ENCODE measurements around the gene FRS3. TPM values are rescaled to one million over a fixed set of nuclear protein-coding genes. Genes with fewer than 3 reads are reported as not detected.

FRS3 gene
- total and polyA plus RNA-seq, 8 donors = 5.3 to 10.9 (median 9.0) TPM

DNA sequence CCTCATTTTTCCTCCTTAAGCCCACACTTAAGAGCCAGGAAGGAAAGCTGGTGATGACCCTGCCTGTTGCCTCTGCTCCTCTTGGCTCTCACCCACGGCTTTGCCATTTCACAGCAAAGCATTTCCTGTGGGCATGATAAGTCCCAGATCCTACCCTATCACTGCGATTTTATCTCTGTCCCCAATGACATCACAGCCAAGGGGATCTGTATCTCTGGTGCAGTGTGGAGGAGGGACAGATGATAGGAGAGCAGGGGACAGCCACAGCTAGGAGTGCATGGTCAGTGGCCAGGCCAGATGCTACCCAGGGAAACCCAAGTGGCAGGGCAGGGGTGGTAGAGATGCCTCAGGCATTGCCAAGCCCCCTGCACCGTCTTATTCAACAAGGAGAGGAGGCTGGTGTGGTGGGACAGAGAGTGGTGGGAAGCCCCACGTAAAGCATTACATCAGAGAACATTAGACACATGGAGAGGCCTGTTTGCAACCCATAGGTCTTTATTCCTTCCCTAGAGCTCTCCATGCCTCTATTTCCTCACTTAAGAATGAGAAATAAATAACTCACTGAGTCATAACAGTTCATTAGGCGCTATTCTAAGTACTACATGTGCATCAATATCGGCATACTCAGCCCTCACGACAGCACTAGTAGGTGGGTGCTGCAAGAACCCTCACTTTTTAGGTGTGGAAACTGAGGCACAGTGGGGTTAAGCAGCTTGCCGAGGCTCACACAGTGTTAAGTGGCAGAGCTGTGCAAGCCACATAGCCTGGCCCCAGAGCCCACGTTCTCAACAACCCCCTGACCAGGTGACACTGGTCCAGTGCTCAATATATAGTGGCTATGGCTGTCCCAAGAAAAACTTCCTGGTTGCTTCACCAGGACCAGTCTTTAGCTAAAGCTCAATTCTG is 48.9 kb downstream of the FRS3 start:
- ATAC-seq = no peak
- DNase-seq = no peak
- H3K9me3 ChIP-seq = no peaks in the 10 kb centered on the region
- no peak overlapping the region for H3K27ac ChIP-seq
- H3K36me3 ChIP-seq = peaks cover 0 to 5% of the 10 kb centered on the region in 2 donors
- intact Hi-C loops (cut with DNase I) = no loop called here
- no peak for TF ChIP-seq CTCF (IDR thresholded peaks at IDR 0.05)
- no peaks in the 10 kb centered on the region for H3K27me3 ChIP-seq
- peaks cover 10 to 81% of the 10 kb centered on the region in 2 donors for H3K4me1 ChIP-seq
- H3K4me3 ChIP-seq = no peak overlapping the region

DNA sequence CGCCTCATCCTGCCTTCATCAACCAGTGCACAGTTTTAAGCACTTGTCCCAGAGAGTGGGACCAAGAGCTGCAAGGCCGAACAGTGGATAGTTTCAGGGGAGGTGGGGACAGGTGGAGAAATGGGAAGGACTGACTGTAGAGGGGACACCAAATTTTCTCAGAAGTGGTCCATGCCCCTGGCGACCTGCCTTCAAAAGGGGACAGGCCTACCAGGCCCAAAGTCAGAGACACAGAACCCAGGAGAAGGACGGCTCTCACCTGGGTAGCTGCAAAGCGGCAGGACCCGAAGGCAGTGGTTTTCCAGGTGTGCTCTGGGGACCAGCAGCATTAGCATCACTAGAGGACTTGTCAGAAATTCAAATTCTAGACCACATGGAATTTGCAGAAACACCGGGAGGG is 50.1 kb downstream of the FRS3 start:
- no peak for TF ChIP-seq CTCF (IDR thresholded peaks at IDR 0.05)

DNA sequence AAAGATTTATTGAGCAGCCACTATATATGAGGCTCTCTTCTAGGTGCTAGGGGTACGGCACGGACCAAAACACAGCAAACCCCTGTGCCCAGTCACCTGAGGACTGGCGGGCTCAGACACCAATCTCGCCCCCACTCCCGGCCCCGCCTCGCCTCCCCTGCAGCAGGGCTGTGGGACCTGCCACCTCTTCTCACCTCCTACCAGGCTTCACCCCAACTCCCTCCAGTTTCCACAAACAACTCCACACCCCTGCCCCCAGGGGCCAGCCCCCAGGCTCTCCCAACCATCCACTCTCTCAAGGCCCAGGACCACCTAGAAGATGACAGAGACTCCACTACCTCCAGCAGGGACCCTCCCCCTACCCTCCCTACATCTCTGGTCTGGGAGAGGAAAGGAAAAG is 50.7 kb downstream of the FRS3 start:
- intact Hi-C loops (cut with DNase I) = no loop called here
- H3K36me3 ChIP-seq = peaks cover 0 to 5% of the 10 kb centered on the region in 2 donors
- no peak overlapping the region for H3K27ac ChIP-seq
- no peak for TF ChIP-seq CTCF (IDR thresholded peaks at IDR 0.05)
- H3K4me3 ChIP-seq = no peak overlapping the region
- no peaks in the 10 kb centered on the region for H3K9me3 ChIP-seq
- DNase-seq (peak in 1 of 4 donors; percentile 41), ATAC-seq (no peak)
- H3K27me3 ChIP-seq = no peaks in the 10 kb centered on the region
- H3K4me1 ChIP-seq = peaks cover 20 to 97% of the 10 kb centered on the region in 2 donors

More for the DNA sequence above, 50.1 kb downstream of the FRS3 start:
- Histone ChIP-seq H3K36me3 (peaks cover 0 to 5% of the 10 kb centered on the region in 2 donors), H3K9me3 (no peaks in the 10 kb centered on the region), H3K4me1 (peaks cover 14 to 90% of the 10 kb centered on the region in 2 donors), H3K4me3 (no peak overlapping the region), H3K27me3 (no peaks in the 10 kb centered on the region), H3K27ac (no peak overlapping the region)
- ATAC-seq (no peak), DNase-seq (peak in 1 of 4 donors; percentile 1)
- intact Hi-C loops (cut with DNase I) = no loop called here

DNA sequence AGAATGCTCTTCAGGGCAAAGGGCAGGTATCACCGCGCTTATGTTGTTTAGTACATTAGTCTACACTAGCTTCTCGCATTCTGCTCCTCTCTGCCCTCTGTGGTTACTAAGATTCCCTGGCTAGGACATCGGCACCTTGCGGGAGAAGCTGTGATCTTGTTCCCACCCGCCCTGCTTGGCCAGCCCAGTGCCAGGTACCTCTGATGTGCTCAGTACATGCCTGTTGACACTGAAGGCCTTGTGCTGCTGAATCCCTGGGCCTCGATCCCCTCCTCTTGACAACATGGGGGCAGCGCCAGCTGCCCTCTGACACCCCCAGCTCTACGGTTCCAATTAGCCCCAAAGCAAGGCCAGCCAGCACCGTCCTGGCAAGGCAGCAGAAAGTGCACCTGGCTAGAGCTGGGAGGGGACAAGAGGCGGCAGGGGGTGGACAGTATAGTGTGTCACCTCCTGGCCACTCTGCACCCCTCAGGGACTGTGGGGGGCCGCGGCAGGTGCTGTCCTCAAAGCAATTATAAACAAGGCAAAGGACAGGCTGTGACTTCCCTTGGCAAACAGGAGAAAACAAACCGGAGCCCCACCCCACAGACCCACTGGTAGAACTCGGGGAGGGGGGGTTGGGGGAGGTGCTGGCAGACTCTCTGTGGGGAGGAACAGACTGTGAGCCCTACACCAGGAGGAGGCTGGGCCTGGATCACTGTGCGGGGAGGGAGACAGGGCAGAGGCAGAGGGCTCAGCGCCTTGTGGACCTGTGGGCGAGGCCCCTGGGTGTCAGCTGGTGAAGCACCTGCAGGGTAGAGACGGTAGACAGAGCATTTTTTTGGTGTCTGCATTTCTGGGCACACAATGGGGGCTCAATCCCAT is 51.4 kb downstream of the FRS3 start:
- Histone ChIP-seq H3K4me3 (no peak overlapping the region), H3K27ac (no peak overlapping the region), H3K9me3 (no peaks in the 10 kb centered on the region), H3K27me3 (no peaks in the 10 kb centered on the region), H3K4me1 (peaks cover 26 to 98% of the 10 kb centered on the region in 2 donors), H3K36me3 (peaks cover 0 to 5% of the 10 kb centered on the region in 2 donors)
- DNase-seq (peak in 1 of 4 donors; percentile 39), ATAC-seq (no peak)
- intact Hi-C loops (cut with DNase I) = no loop called here
- no peak for TF ChIP-seq CTCF (IDR thresholded peaks at IDR 0.05)

DNA sequence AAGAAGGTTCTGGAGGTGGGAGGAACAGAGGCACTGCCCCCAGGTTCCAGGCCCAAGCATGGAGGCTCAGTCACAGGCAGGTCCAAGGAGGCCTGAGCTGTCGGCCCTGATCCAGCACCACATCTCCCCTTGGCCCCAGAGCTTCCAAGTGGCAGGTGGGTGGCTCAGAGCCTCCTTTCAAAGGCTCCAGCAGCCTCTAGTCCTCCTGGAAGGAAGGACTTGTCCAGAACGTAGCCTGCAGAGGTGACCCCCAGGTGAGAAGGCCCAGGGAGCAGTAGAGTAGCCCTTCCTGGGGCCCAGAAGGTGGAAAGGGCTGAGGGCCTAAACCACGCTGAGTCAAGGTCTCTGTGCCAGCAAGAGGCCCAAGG is 52.0 kb downstream of the FRS3 start:
- Histone ChIP-seq H3K27ac (no peak overlapping the region), H3K4me1 (peaks cover 26 to 98% of the 10 kb centered on the region in 2 donors), H3K4me3 (no peak overlapping the region), H3K9me3 (no peaks in the 10 kb centered on the region), H3K36me3 (peaks cover 0 to 5% of the 10 kb centered on the region in 2 donors), H3K27me3 (no peaks in the 10 kb centered on the region)
- no peak for TF ChIP-seq CTCF (IDR thresholded peaks at IDR 0.05)
- DNase-seq = peak in 1 of 4 donors; percentile 23
- intact Hi-C loops (cut with DNase I) = no loop called here
- no peak for ATAC-seq

Measured in left lung (tissue), 10 donors.